Activated CD4-positive, alpha-beta T cell treated with anti-CD3 and anti-CD28 coated beads for 24 hours (primary cell): ENCODE data around the gene NAP1L1.
A peak's percentile ranks its signal among the peaks of the same experiment; 100 is the strongest.

ENCODE experiments used
- DNase-seq, 2 donors: peaks; one replicate each; pipeline ENCODE4 v3.0.0-alpha.2; 2020; ENCODE audit warnings: low read depth in 2 of 2

Gene NAP1L1

DNA sequence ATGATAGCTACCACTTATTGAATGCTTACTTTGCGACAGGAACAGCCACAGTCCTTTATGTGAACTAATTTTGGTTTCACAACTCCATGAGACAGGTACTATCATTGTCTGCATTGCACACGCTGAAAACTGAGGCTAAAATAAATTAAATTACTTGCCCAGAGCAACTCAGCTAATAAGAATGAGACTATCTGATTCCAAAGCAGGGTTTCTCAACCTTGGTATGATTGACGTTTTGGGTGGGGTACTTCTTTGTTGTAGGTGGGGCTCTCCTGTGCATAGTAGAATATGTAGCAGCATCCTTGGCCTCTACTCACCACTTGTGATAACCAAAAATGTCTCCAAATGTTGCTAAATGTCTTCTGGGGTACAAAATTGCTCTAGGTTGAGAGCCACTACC, 62.0 kb downstream of the NAP1L1 start:
- no peak for DNase-seq

DNA sequence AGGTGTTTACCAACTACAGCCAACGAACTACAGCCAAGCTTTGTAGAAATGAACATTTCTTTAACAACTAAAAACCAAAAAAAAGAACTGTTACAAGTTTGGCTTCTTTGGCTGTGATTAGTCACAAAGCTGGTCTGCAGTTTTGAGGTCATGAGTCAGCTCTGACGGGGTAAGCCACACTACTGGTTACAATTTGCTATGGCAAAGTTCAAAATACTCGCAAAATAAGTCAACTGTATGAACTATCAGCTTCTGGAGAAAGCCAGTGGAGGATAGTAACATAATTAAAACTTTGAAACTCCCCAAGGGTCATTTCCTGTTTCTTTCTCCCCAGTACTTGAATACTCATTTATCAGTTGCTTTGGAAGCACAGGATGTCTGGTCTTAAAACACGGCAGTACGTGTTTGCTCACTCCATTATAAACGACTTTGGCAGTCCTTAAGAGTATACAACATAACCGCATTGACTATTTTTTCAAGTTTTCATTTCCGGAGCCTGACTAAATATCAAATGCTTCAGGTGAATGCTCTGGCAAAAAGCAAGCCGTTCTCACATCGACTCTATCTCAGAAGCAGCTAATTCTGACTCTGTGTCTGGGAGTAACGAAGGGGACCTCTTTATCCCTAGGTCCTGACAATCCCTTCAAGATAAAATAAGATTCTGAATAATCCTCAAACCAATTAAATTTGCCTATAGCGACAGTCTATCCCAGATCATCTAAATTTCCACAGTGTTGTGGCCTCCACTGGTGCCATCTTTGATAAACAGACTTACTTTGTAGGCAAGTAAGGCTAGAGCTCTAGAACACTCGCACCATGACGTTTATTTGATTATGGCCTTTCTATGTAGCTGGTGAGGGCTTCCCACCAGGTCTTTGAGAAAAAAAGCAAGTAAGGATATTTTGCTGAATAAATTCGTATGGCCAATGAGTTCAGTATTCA, 63.5 kb downstream of the NAP1L1 start:
- DNase-seq, result peak in 1 of 2 donors; percentile 49

DNA sequence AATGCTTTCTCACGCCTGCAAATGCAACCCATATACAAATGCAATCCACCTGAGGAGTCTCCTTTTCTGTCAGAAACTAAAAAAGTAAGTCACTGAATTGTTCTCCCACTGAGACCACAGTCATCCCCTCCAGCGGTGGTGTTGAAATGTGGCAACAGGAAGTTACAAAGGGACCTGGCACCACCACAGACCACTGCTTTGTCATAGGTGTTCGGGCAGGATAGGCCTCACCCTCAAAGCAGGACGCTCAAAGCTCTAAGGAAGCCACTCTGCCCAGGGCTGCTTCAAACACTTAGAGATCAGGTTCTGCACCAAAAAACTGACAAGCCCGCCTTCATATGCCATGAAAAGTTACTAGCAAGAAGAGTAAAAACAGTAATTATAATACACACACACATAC, 64.2 kb downstream of the NAP1L1 start:
- peak; percentile 51 to 55 for DNase-seq

DNA sequence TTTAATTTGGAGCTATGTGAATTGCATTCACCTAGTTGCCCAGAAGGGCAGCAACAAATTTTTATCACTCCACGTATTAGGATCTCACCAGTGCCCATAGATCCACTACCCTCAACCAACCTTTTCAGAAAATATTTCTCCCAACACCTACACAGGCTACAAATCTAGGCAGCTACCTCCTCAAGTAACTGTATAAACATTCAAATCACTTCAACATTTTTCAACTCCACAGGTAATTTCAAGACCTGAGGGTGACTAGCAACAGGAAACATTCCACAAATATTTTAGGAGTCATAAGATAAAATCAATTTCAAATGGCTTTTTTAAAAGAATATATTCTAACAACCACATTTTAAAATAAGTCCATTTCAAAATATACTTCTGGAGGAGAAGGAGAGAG, 65.8 kb downstream of the NAP1L1 start:
- DNase-seq, result no peak

DNA sequence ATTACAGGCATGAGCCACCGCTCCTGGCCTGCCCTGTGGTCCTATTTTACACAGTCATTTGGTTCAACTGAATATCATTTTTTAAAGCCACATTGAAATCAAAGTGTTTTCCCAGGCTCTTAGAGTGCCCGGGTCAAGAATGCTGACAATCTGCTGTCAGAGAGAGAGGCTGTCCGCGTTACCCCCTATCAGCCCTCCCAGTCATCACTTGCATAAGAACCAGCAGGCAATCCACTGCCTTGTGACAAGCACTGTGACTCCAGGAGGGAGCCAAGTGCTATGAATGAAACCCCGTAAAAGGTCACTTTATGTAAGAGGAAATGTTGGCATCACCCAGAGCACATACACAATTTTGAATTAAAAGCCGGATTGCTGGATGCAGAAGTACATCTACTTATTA, 66.4 kb downstream of the NAP1L1 start:
- no peak for DNase-seq

DNA sequence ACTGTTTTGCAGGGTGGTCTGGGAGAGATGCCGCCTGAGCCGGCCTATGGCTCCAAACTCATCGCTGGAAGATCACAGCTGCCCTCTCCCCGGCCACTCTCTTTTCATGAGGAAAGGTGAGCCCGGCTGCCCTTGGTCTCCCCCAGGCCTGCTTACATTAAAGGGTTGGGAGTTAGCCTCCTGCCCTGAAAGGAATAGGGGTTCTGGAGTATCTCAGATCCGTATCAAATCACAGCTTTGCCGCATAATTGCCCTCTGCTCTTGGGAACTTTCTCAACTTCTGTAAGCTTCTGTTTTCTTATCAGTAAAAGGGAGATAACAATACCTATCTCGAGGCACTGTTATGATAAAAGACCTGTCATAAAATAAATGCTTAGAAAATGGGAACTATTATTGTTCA, 70.5 kb downstream of the NAP1L1 start:
- no peak for DNase-seq

GRCh38 chr12:76013603-76014002, 70.9 kb downstream of the NAP1L1 start:
- no peak for DNase-seq

GRCh38 chr12:76012644-76013043, 71.8 kb downstream of the NAP1L1 start:
- DNase-seq, result no peak

GRCh38 chr12:76010732-76011458, 73.6 kb downstream of the NAP1L1 start:
- DNase-seq, result no peak

DNA sequence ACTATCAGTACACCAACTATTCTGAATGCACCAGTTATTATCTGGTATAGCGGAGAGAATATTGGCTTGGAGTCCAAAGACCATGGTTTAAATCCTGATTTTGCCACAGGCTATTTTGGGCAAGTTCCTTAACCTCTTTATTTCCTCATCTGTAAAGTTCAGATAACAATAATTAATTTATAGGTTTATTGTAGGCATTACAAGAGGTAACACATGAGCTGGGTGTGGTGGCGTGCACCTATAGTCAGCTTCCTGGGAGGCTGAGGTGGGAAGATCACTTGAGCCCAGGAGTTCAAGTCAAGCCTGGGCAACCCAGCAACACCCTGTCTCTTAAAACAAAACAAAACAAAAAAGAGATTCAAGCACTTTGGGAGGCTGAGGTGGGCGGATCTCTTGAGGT, 76.1 kb downstream of the NAP1L1 start:
- no peak for DNase-seq

GRCh38 chr12:76007640-76008039, 76.8 kb downstream of the NAP1L1 start:
- DNase-seq, result no peak

- DNase-seq, result no peak
Observed at GRCh38 chr12:76006028-76006925, 78.2 kb downstream of the NAP1L1 start.

DNA sequence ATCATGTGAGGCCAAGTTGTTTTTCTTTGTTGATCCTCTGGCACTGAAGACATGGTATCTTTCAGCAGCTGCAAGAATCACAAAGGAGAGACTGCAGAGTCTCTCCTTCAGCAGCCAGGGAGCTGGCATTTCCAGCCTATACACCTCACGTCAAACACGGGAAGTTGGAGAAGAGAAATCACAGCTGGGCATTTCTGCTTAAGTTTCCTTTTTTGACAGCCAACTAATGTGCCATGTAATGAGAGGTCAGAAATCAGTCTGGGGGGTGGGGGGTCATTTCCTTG, 81.2 kb downstream of the NAP1L1 start:
- DNase-seq, result no peak

DNA sequence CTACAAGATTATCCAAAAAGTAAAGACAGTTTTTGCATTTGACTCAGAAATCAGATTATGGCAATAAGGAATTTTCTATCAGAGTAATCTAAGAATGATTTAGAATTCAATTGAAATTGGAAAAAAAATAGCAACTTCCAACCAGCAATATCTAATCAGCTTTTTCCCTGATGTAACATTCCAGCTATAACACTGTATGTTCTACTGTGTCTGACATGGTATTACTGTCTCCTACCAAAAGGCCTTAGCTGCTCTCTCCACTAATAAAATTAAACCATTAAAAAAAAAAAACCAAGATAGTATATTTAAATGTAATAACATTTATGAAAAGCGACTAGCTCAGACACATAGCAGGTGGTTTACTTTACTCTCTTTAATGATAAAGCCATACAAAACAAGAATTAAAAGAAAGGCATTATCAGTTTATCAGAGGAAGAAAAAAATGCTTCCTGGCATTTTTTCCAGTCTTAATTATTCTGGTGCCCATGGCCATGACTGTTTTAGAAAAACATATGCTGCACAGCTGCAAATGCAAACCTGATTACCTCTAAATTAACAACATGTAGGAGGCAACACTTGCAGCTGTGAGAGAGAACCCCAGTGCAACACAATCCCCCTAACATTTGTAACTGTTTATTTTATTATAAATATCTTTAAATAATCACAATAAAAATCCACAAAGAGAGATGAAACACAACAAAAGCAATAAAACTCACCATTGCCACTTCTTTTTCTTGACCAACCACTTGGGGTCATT, 81.7 kb downstream of the NAP1L1 start:
- no peak for DNase-seq

GRCh38 chr12:75998292-75999063, 86.0 kb downstream of the NAP1L1 start:
- DNase-seq, result no peak

DNA sequence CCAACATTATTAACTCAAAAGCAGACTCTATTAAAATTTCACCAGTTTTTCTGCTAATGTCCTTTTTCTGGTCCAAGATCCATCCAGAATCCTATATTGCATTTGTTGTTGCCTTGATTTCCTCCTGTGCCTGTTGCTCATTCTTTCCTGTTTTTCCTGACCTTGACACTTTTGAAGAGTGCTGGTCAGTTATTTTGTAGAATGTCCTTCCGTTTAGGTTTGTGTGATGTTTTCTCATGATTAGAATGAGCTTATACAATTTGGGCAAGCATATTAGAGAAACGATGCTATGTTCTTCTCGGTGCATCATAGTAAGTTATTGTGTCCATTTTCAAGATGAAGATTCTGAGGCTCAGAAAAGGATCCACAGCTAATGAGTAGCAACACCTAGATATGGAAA, 86.8 kb downstream of the NAP1L1 start:
- no peak for DNase-seq

DNA sequence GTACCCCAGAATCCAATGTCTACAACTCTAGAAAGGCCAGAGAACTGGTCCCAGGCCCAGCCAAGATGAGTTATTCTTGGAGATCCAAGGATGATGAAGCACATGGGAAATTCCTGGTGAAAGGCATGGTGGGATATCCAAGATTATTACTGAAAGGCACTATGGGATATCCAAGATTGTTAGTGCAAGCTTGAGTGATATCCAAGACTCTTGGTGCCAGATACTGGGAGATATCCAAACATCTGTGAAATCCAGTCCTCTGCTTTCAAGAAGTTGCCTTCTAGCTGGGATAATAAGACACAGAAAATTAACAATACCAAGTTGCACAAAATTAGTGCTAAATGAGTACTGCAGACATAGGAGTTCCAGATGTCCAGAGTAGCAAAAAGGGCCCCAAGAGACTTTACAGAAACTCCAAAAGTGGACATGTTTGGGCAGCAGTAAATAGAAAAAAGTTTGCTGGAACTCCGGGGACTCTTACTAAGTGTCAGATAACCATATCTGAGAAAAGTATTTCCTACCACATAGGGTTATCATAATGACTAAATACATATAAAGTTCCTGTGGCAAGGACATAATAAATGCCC, 87.5 kb downstream of the NAP1L1 start:
- no peak for DNase-seq

DNA sequence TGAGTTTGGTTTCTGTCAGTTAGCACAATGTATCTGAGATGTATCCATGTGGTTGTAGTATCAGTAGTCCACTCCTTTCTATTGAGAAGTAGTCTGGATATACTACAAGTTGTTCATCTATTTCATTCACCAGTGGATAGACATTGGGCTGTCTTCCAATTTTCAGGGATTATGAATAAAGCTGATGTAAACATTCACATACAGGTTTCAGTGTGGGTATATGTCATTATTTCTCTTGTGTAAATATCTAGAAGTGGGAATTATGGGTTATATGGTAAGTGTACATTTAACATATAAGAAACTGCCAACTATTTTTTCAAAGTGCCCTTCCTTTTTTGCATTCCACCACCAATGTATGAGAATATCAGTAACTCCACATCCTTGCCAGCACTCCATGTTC, 88.8 kb downstream of the NAP1L1 start:
- no peak for DNase-seq

GRCh38 chr12:75994069-75994740, 90.3 kb downstream of the NAP1L1 start:
- DNase-seq, result no peak

DNA sequence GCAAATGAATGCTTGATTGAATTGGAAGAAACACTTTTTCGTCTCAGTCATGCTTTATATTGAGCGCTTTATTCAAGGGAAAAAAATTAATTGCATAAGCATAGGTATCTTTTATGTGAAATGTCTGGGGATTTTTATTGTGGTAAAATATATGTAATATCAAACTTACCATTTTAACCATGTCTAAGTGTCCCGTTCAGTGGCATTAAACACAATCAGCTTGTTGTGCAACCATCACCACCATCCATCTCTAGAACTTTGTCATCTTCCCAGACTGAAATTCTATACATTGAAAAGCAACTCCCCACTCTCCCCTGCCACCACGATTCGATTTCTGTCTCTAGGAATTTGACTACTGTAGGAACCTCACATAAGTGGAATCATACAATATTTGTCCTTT, 92.7 kb downstream of the NAP1L1 start:
- no peak for DNase-seq
